Fibroblast of lung (primary cell): ENCODE measurements around the gene SLC39A12. TPM values are rescaled to one million over a fixed set of nuclear protein-coding genes. Genes with fewer than 3 reads are reported as not detected.

Experiments used
- DNase-seq, 2 donors: peaks; one replicate each; pipeline versions ENCODE4 v3.0.0 to v3.0.0-alpha.2; 2010; ENCODE audit warnings: low read depth in 2 of 2
- H2AFZ ChIP-seq: 2 replicates; pipeline ENCODE4 v1.5.1; 2012; ENCODE audit warnings: low read length, control low read depth, inconsistent platforms
- H3K27ac ChIP-seq: 2 replicates; pipeline ENCODE4 v1.5.1; 2011; ENCODE audit warnings: low read length, control low read depth; ENCODE audit not compliant: insufficient read depth
- H3K27me3 ChIP-seq: 2 replicates; pipeline ENCODE4 v1.5.1; 2011; ENCODE audit warnings: mild to moderate bottlenecking, low read length; ENCODE audit not compliant: control insufficient read depth, insufficient read depth
- H3K36me3 ChIP-seq: 2 replicates; pipeline ENCODE4 v1.5.1; 2011; ENCODE audit warnings: low read length; ENCODE audit not compliant: control insufficient read depth, insufficient read depth
- H3K4me1 ChIP-seq: 2 replicates; pipeline ENCODE4 v1.5.1; 2011; ENCODE audit warnings: low read length; ENCODE audit not compliant: control insufficient read depth, insufficient read depth; ENCODE audit errors: extremely low read depth
- H3K4me2 ChIP-seq: 2 replicates; pipeline ENCODE4 v1.5.1; 2011; ENCODE audit warnings: low read length, control low read depth; ENCODE audit not compliant: insufficient read depth; ENCODE audit errors: extremely low read depth
- H3K4me3 ChIP-seq, 4 experiments: fragments of 200-600 bp in 1 of 4; sonication (generic) in 1 of 4; replicated peaks in 1 of 4; 2 replicates each; pipeline ENCODE4 v1.5.1; 2011 to 2016; ENCODE audit warnings: low read length in 4 of 4, low read depth in 3 of 4, mild to moderate bottlenecking in 3 of 4, control low read depth in 2 of 4, inconsistent platforms in 1 of 4, mixed read lengths in 1 of 4; ENCODE audit not compliant: insufficient read depth in 1 of 4; ENCODE audit errors: control extremely low read depth in 1 of 4
- H3K79me2 ChIP-seq: 2 replicates; pipeline ENCODE4 v1.5.1; 2012; ENCODE audit warnings: mild to moderate bottlenecking, low read length, inconsistent platforms; ENCODE audit not compliant: control insufficient read depth, insufficient read depth
- H3K9ac ChIP-seq: 2 replicates; pipeline ENCODE4 v1.5.1; 2011; ENCODE audit warnings: mild to moderate bottlenecking, low read length, control low read depth; ENCODE audit not compliant: insufficient read depth
- H3K9me3 ChIP-seq: 2 replicates; pipeline ENCODE4 v1.5.1; 2012; ENCODE audit warnings: low read depth, low read length; ENCODE audit not compliant: control insufficient read depth, insufficient read depth
- H4K20me1 ChIP-seq: 2 replicates; pipeline ENCODE4 v1.5.1; 2011; ENCODE audit warnings: low read length; ENCODE audit not compliant: control insufficient read depth, insufficient read depth; ENCODE audit errors: extremely low read depth
- EZH2 ChIP-seq: IDR thresholded peaks from 2 replicates; pipeline ENCODE4 v1.5.1; 2012; ENCODE audit warnings: low read length, control low read depth, mild to moderate bottlenecking; ENCODE audit errors: missing control alignments
- polyA plus RNA-seq, 2 donors: library from polyadenylated mRNA; depleted of rRNA in 1 of 2; stranded (reverse) in 1 of 2; unstranded in 1 of 2; fragments of >200 nt; gene quantifications; 2 replicates each; pipeline ENCODE4 v1.2.1, GENCODE V29; 2011 to 2012; ENCODE audit warnings: missing spikeins in 1 of 2
- total RNA-seq: library from RNA; depleted of rRNA; stranded (reverse); fragments of >200 nt; gene quantifications from 2 replicates; pipeline ENCODE4 v1.2.1, GENCODE V29; 2014
- TF ChIP-seq, protein P1 (sequence below), 2 donors: IDR thresholded peaks in 1 of 2; conservative IDR thresholded peaks in 1 of 2; 1 replicate in 1 of 2; 2 replicates in 1 of 2; pipeline ENCODE4 v1.5.1; 2011 to 2012; ENCODE audit warnings: low read length in 2 of 2, control low read depth in 1 of 2, inconsistent platforms in 1 of 2, low read depth in 1 of 2, mild to moderate bottlenecking in 1 of 2

The SLC39A12 gene
- total and polyA plus RNA-seq, 2 donors (not counting 1 experiment from before 2014, with no cell fraction given) = not detected

DNA sequence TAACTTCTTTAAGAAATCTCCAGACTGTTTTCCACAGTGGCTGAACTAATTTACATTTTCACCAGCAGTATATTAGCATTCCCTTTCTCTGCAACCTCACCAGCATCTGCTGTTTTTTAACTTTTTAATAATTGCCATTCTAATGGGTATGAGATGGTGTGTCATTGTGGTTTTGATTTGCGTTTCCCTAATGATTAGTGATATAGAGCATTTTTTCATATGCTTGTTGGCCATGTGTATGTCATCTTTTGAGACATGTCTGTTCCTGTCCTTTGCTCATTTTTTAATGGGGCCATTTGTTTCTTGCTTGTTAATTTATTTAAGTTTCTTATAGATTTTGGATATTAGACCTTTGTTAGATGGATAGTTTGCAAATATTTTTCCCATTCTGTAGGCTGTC lies 68.8 kb downstream of the SLC39A12 start:
- Histone ChIP-seq H3K79me2 (no peaks in the 10 kb centered on the region), H3K9ac (no peak overlapping the region), H3K36me3 (no peaks in the 10 kb centered on the region), H3K4me3 (no peak overlapping the region), H3K27me3 (no peaks in the 10 kb centered on the region), H3K27ac (no peak overlapping the region), H3K4me2 (no peak overlapping the region), H3K9me3 (no peaks in the 10 kb centered on the region), H2AFZ (no peak overlapping the region), H3K4me1 (no peaks in the 10 kb centered on the region), H4K20me1 (no peaks in the 10 kb centered on the region)
- TF ChIP-seq EZH2 = no peak
- TF ChIP-seq, protein P1, sequence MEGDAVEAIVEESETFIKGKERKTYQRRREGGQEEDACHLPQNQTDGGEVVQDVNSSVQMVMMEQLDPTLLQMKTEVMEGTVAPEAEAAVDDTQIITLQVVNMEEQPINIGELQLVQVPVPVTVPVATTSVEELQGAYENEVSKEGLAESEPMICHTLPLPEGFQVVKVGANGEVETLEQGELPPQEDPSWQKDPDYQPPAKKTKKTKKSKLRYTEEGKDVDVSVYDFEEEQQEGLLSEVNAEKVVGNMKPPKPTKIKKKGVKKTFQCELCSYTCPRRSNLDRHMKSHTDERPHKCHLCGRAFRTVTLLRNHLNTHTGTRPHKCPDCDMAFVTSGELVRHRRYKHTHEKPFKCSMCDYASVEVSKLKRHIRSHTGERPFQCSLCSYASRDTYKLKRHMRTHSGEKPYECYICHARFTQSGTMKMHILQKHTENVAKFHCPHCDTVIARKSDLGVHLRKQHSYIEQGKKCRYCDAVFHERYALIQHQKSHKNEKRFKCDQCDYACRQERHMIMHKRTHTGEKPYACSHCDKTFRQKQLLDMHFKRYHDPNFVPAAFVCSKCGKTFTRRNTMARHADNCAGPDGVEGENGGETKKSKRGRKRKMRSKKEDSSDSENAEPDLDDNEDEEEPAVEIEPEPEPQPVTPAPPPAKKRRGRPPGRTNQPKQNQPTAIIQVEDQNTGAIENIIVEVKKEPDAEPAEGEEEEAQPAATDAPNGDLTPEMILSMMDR (conservative IDR thresholded peaks at IDR 0.05 in 1 of 2, IDR thresholded peaks at IDR 0.05 in 1 of 2; ENCODE audit: low read depth in 1 of 2, low read length in 2 of 2) = no peak
- DNase-seq = no peak

GRCh38 chr10:18021725-18022480 lies 70.2 kb downstream of the SLC39A12 start:
- no peaks in the 10 kb centered on the region for H3K4me1 ChIP-seq
- H4K20me1 ChIP-seq = no peaks in the 10 kb centered on the region
- H3K27me3 ChIP-seq = no peaks in the 10 kb centered on the region
- H3K9me3 ChIP-seq = no peaks in the 10 kb centered on the region
- no peak overlapping the region for H3K27ac ChIP-seq
- TF ChIP-seq, protein P1 (conservative IDR thresholded peaks at IDR 0.05 in 1 of 2, IDR thresholded peaks at IDR 0.05 in 1 of 2; ENCODE audit: low read depth in 1 of 2, low read length in 2 of 2) = no peak
- no peak for TF ChIP-seq EZH2
- H3K4me2 ChIP-seq = no peak overlapping the region
- no peak for DNase-seq
- H3K4me3 ChIP-seq = no peak overlapping the region
- H2AFZ ChIP-seq = no peak overlapping the region
- no peaks in the 10 kb centered on the region for H3K79me2 ChIP-seq
- no peaks in the 10 kb centered on the region for H3K36me3 ChIP-seq
- no peak overlapping the region for H3K9ac ChIP-seq

DNA sequence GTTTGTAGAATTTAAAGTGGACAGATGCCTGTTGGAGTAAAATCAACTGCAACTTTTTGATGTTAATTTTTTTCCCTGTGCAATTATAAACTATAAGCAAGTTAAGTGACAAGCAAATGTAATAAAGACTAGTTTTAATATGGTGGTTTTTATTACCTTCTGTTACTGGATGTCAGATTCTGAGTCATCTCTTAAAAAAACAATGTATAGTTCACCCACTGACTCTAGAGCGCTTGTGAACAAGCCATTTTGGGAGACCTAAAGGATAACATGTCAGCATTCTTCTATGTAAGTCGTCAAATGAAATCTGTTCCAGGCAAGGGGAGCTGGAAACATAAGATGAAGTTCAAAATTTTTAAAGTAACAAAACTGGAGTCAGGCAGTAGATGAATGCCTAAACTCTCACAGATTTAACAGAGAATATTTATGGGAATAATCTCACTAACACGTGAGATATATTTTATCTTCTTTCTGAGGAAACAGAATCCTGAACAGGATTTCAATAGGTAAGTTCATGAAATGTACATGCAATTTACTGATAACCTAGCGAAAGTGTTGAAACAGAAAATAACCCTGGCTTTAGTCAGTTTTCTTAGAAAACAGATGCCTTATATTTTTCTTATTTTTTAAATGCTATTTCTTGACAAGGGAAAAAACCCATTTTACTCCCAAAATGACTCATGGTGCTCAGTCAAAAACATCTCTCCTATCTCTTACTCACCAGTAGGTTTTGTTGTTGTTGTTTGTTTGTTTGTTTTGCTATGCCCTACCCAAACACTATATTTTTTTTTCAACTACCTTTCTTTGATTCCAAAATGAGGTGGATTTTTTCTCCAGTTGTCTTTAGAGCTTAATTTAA lies 91.7 kb downstream of the SLC39A12 start:
- peaks cover 6% of the 10 kb centered on the region for H3K4me1 ChIP-seq
- DNase-seq = peak; percentile 45 to 80
- H3K79me2 ChIP-seq = no peaks in the 10 kb centered on the region
- no peak overlapping the region for H2AFZ ChIP-seq
- H3K9ac ChIP-seq = no peak overlapping the region
- H4K20me1 ChIP-seq = no peaks in the 10 kb centered on the region
- TF ChIP-seq, protein P1 (conservative IDR thresholded peaks at IDR 0.05 in 1 of 2, IDR thresholded peaks at IDR 0.05 in 1 of 2; ENCODE audit: low read depth in 1 of 2, low read length in 2 of 2) = no peak
- no peak for TF ChIP-seq EZH2
- H3K27me3 ChIP-seq = no peaks in the 10 kb centered on the region
- no peak overlapping the region for H3K4me3 ChIP-seq
- no peaks in the 10 kb centered on the region for H3K36me3 ChIP-seq
- H3K4me2 ChIP-seq = no peak overlapping the region
- H3K27ac ChIP-seq = no peak overlapping the region
- no peaks in the 10 kb centered on the region for H3K9me3 ChIP-seq
